Mesenteric fat pad (tissue), 1 donor: ENCODE measurements around the gene SOWAHA. TPM values are rescaled to one million over a fixed set of nuclear protein-coding genes. Genes with fewer than 3 reads are reported as not detected.

Source experiments
- DNase-seq: peaks from one replicate; pipeline ENCODE4 v3.0.0-alpha.2; 2020; ENCODE audit warnings: low spot score
- total RNA-seq: library from RNA; stranded (reverse); fragmentation: NEBNext Ultra II Directional; extraction: Animal tissue kit (Norgen Biotek cat#: 25700); gene quantifications from one replicate; pipeline ENCODE4 v1.2.1, GENCODE V29; 2021
- donor health status: DM: yes; HTN: yes; CAD: no.

SOWAHA gene
- total RNA-seq, 1 donor from 2014 or later: not detected

- peak; percentile 64 for DNase-seq
Measured at GRCh38 chr5:132806804-132807162, 6.3 kb upstream of the SOWAHA start.

- DNase-seq: peak; percentile 81
Measured at GRCh38 chr5:132807163-132807838, 5.8 kb upstream of the SOWAHA start.

GRCh38 chr5:132808448-132808847 lies 4.7 kb upstream of the SOWAHA start:
- DNase-seq: no peak

- peak; percentile 60 for DNase-seq
Measured at GRCh38 chr5:132808866-132809265, 4.2 kb upstream of the SOWAHA start.

- DNase-seq: no peak
Measured at GRCh38 chr5:132810605-132811004, 2.5 kb upstream of the SOWAHA start.

GRCh38 chr5:132812123-132812765 lies 858 bp upstream of the SOWAHA start:
- DNase-seq: no peak

GRCh38 chr5:132813599-132814502 lies 749 bp downstream of the SOWAHA start:
- DNase-seq: no peak

GRCh38 chr5:132814503-132815294 lies 1.6 kb downstream of the SOWAHA start:
- no peak for DNase-seq

- DNase-seq: no peak
Measured at GRCh38 chr5:132815454-132815853, 2.4 kb downstream of the SOWAHA start.

GRCh38 chr5:132816083-132816482 lies 3.0 kb downstream of the SOWAHA start:
- DNase-seq: no peak

- no peak for DNase-seq
Measured at GRCh38 chr5:132816554-132816953, 3.5 kb downstream of the SOWAHA start.

GRCh38 chr5:132817011-132817410 lies 3.9 kb downstream of the SOWAHA start:
- DNase-seq: no peak

GRCh38 chr5:132819468-132819867 lies 6.4 kb downstream of the SOWAHA start:
- no peak for DNase-seq

GRCh38 chr5:132820162-132820754 lies 7.2 kb downstream of the SOWAHA start:
- DNase-seq: peak; percentile 96

GRCh38 chr5:132821350-132821749 lies 8.2 kb downstream of the SOWAHA start:
- DNase-seq: no peak

GRCh38 chr5:132821791-132822190 lies 8.7 kb downstream of the SOWAHA start:
- DNase-seq: no peak

GRCh38 chr5:132822650-132823480 lies 9.8 kb downstream of the SOWAHA start:
- DNase-seq: no peak

GRCh38 chr5:132823481-132824050 lies 10.5 kb downstream of the SOWAHA start:
- no peak for DNase-seq

GRCh38 chr5:132824426-132824825 lies 11.3 kb downstream of the SOWAHA start:
- DNase-seq: no peak
